ENCODE measurements around the gene CNDP1.

Gene CNDP1

GRCh38 chr18:74613381-74613780 is 79.1 kb downstream of the CNDP1 start:
- Histone ChIP-seq H3K4me3 (ENCODE audit: low read length) (no peak overlapping the region), H3K36me3 (ENCODE audit: control insufficient read depth, insufficient read depth, low read length) (no peaks in the 10 kb centered on the region), H3K4me1 (ENCODE audit: control insufficient read depth, insufficient read depth, low read length) (no peaks in the 10 kb centered on the region), H3K27me3 (ENCODE audit: control insufficient read depth, insufficient read depth, low read length) (no peaks in the 10 kb centered on the region), H3K9ac (ENCODE audit: low read length) (no peak overlapping the region), H3K27ac (ENCODE audit: low read depth, low read length) (no peak overlapping the region)

GRCh38 chr18:74616494-74616893 is 82.2 kb downstream of the CNDP1 start:
- no peak overlapping the region for H3K4me3 ChIP-seq (ENCODE audit: low read length)
- no peaks in the 10 kb centered on the region for H3K27me3 ChIP-seq (ENCODE audit: control insufficient read depth, insufficient read depth, low read length)
- H3K4me1 ChIP-seq (ENCODE audit: control insufficient read depth, insufficient read depth, low read length), result no peaks in the 10 kb centered on the region
- no peak overlapping the region for H3K27ac ChIP-seq (ENCODE audit: low read depth, low read length)
- H3K9ac ChIP-seq (ENCODE audit: low read length), result no peak overlapping the region
- H3K36me3 ChIP-seq (ENCODE audit: control insufficient read depth, insufficient read depth, low read length), result no peaks in the 10 kb centered on the region

GRCh38 chr18:74617486-74617885 is 83.2 kb downstream of the CNDP1 start:
- no peak overlapping the region for H3K4me3 ChIP-seq (ENCODE audit: low read length)
- no peak overlapping the region for H3K27ac ChIP-seq (ENCODE audit: low read depth, low read length)
- H3K4me1 ChIP-seq (ENCODE audit: control insufficient read depth, insufficient read depth, low read length), result no peaks in the 10 kb centered on the region
- H3K36me3 ChIP-seq (ENCODE audit: control insufficient read depth, insufficient read depth, low read length), result no peaks in the 10 kb centered on the region
- H3K27me3 ChIP-seq (ENCODE audit: control insufficient read depth, insufficient read depth, low read length), result no peaks in the 10 kb centered on the region
- H3K9ac ChIP-seq (ENCODE audit: low read length), result no peak overlapping the region

- Histone ChIP-seq H3K9ac (ENCODE audit: low read length) (no peak overlapping the region), H3K4me1 (ENCODE audit: control insufficient read depth, insufficient read depth, low read length) (peaks cover 4% of the 10 kb centered on the region), H3K27ac (ENCODE audit: low read depth, low read length) (no peak overlapping the region), H3K27me3 (ENCODE audit: control insufficient read depth, insufficient read depth, low read length) (no peaks in the 10 kb centered on the region), H3K36me3 (ENCODE audit: control insufficient read depth, insufficient read depth, low read length) (no peaks in the 10 kb centered on the region), H3K4me3 (ENCODE audit: low read length) (no peak overlapping the region)
Measured at GRCh38 chr18:74622072-74622471, 87.8 kb downstream of the CNDP1 start.

GRCh38 chr18:74623047-74623816 is 88.9 kb downstream of the CNDP1 start:
- Histone ChIP-seq H3K4me3 (ENCODE audit: low read length) (no peak overlapping the region), H3K27me3 (ENCODE audit: control insufficient read depth, insufficient read depth, low read length) (no peaks in the 10 kb centered on the region), H3K36me3 (ENCODE audit: control insufficient read depth, insufficient read depth, low read length) (no peaks in the 10 kb centered on the region), H3K4me1 (ENCODE audit: control insufficient read depth, insufficient read depth, low read length) (peaks cover 4% of the 10 kb centered on the region), H3K9ac (ENCODE audit: low read length) (no peak overlapping the region), H3K27ac (ENCODE audit: low read depth, low read length) (no peak overlapping the region)

- no peaks in the 10 kb centered on the region for H3K27me3 ChIP-seq (ENCODE audit: control insufficient read depth, insufficient read depth, low read length)
Measured at GRCh38 chr18:74624466-74624865, 90.2 kb downstream of the CNDP1 start.

GRCh38 chr18:74625157-74625556 is 90.9 kb downstream of the CNDP1 start:
- peaks cover 4% of the 10 kb centered on the region for H3K4me1 ChIP-seq (ENCODE audit: control insufficient read depth, insufficient read depth, low read length)
- no peaks in the 10 kb centered on the region for H3K36me3 ChIP-seq (ENCODE audit: control insufficient read depth, insufficient read depth, low read length)
- no peak overlapping the region for H3K27ac ChIP-seq (ENCODE audit: low read depth, low read length)
- no peak overlapping the region for H3K9ac ChIP-seq (ENCODE audit: low read length)
- no peaks in the 10 kb centered on the region for H3K27me3 ChIP-seq (ENCODE audit: control insufficient read depth, insufficient read depth, low read length)
- H3K4me3 ChIP-seq (ENCODE audit: low read length), result no peak overlapping the region

More at GRCh38 chr18:74624466-74624865, 90.2 kb downstream of the CNDP1 start:
- Histone ChIP-seq H3K4me3 (ENCODE audit: low read length) (no peak overlapping the region), H3K9ac (ENCODE audit: low read length) (no peak overlapping the region), H3K36me3 (ENCODE audit: control insufficient read depth, insufficient read depth, low read length) (no peaks in the 10 kb centered on the region), H3K4me1 (ENCODE audit: control insufficient read depth, insufficient read depth, low read length) (peaks cover 4% of the 10 kb centered on the region), H3K27ac (ENCODE audit: low read depth, low read length) (peak overlapping the region; percentile 24)

- no peaks in the 10 kb centered on the region for H3K27me3 ChIP-seq (ENCODE audit: control insufficient read depth, insufficient read depth, low read length)
- peaks cover 4% of the 10 kb centered on the region for H3K4me1 ChIP-seq (ENCODE audit: control insufficient read depth, insufficient read depth, low read length)
- no peak overlapping the region for H3K27ac ChIP-seq (ENCODE audit: low read depth, low read length)
- no peak overlapping the region for H3K4me3 ChIP-seq (ENCODE audit: low read length)
- H3K9ac ChIP-seq (ENCODE audit: low read length), result no peak overlapping the region
- no peaks in the 10 kb centered on the region for H3K36me3 ChIP-seq (ENCODE audit: control insufficient read depth, insufficient read depth, low read length)
Measured at GRCh38 chr18:74626049-74626874, 92.0 kb downstream of the CNDP1 start.

GRCh38 chr18:74630804-74631203 is 96.5 kb downstream of the CNDP1 start:
- no peaks in the 10 kb centered on the region for H3K36me3 ChIP-seq (ENCODE audit: control insufficient read depth, insufficient read depth, low read length)
- H3K27me3 ChIP-seq (ENCODE audit: control insufficient read depth, insufficient read depth, low read length), result no peaks in the 10 kb centered on the region
- H3K4me1 ChIP-seq (ENCODE audit: control insufficient read depth, insufficient read depth, low read length), result peaks cover 4% of the 10 kb centered on the region
- H3K4me3 ChIP-seq (ENCODE audit: low read length), result no peak overlapping the region
- no peak overlapping the region for H3K9ac ChIP-seq (ENCODE audit: low read length)
- H3K27ac ChIP-seq (ENCODE audit: low read depth, low read length), result no peak overlapping the region

- no peak overlapping the region for H3K4me3 ChIP-seq (ENCODE audit: low read length)
- peaks cover 4% of the 10 kb centered on the region for H3K4me1 ChIP-seq (ENCODE audit: control insufficient read depth, insufficient read depth, low read length)
- H3K9ac ChIP-seq (ENCODE audit: low read length), result no peak overlapping the region
- H3K27ac ChIP-seq (ENCODE audit: low read depth, low read length), result no peak overlapping the region
- no peaks in the 10 kb centered on the region for H3K36me3 ChIP-seq (ENCODE audit: control insufficient read depth, insufficient read depth, low read length)
- H3K27me3 ChIP-seq (ENCODE audit: control insufficient read depth, insufficient read depth, low read length), result no peaks in the 10 kb centered on the region
Measured at GRCh38 chr18:74631212-74631611, 96.9 kb downstream of the CNDP1 start.

GRCh38 chr18:74631623-74632350 is 97.5 kb downstream of the CNDP1 start:
- H3K36me3 ChIP-seq (ENCODE audit: control insufficient read depth, insufficient read depth, low read length), result no peaks in the 10 kb centered on the region
- H3K4me3 ChIP-seq (ENCODE audit: low read length), result no peak overlapping the region
- peaks cover under 1% of the 10 kb centered on the region for H3K4me1 ChIP-seq (ENCODE audit: control insufficient read depth, insufficient read depth, low read length)
- no peak overlapping the region for H3K9ac ChIP-seq (ENCODE audit: low read length)
- no peaks in the 10 kb centered on the region for H3K27me3 ChIP-seq (ENCODE audit: control insufficient read depth, insufficient read depth, low read length)
- H3K27ac ChIP-seq (ENCODE audit: low read depth, low read length), result no peak overlapping the region

- Histone ChIP-seq H3K4me1 (ENCODE audit: control insufficient read depth, insufficient read depth, low read length) (no peaks in the 10 kb centered on the region), H3K36me3 (ENCODE audit: control insufficient read depth, insufficient read depth, low read length) (no peaks in the 10 kb centered on the region), H3K27ac (ENCODE audit: low read depth, low read length) (no peak overlapping the region), H3K4me3 (ENCODE audit: low read length) (no peak overlapping the region), H3K27me3 (ENCODE audit: control insufficient read depth, insufficient read depth, low read length) (no peaks in the 10 kb centered on the region), H3K9ac (ENCODE audit: low read length) (no peak overlapping the region)
Measured at GRCh38 chr18:74632351-74632679, 98.0 kb downstream of the CNDP1 start.

Data from rectal smooth muscle tissue (tissue), 1 donor.